Type B pancreatic cell (in vitro differentiated cells): ENCODE results near the gene EFHB. TPM values are rescaled to one million over a fixed set of nuclear protein-coding genes. Genes with fewer than 3 reads are reported as not detected.
"Not testable (repeated sequence)": the region's sequence is repeated elsewhere in the genome, so short reads cannot be mapped to it uniquely, and the experiment has no call there.

Experiments used
- DNase-seq: peaks from one replicate; pipeline ENCODE4 v3.0.0; 2021; ENCODE audit warnings: mixed read lengths; ENCODE audit not compliant: unreplicated experiment; ENCODE audit errors: extremely low spot score
- H3K27ac Mint-ChIP-seq: 2 replicates; pipeline ENCODE4 v1.8.0; 2021; ENCODE audit warnings: mild to moderate bottlenecking, mixed read lengths
- H3K27me3 Mint-ChIP-seq: 2 replicates; pipeline ENCODE4 v1.8.0; 2021; ENCODE audit warnings: mixed read lengths
- H3K36me3 Mint-ChIP-seq: 2 replicates; pipeline ENCODE4 v1.8.0; 2021; ENCODE audit warnings: mixed read lengths
- H3K4me1 Mint-ChIP-seq: one replicate; pipeline ENCODE4 v1.8.0; 2021; ENCODE audit warnings: mixed read lengths; ENCODE audit not compliant: unreplicated experiment
- H3K4me3 Mint-ChIP-seq: 2 replicates; pipeline ENCODE4 v1.8.0; 2021; ENCODE audit warnings: mild to moderate bottlenecking, mixed read lengths
- H3K9me3 Mint-ChIP-seq: 2 replicates; pipeline ENCODE4 v1.8.0; 2021; ENCODE audit warnings: mixed read lengths
- CTCF ChIP-seq: fragments of 200-600 bp; sonication (generic); conservative IDR thresholded peaks from 2 replicates; pipeline ENCODE4 v1.5.0; 2021; ENCODE audit warnings: antibody characterized with exemption, mild to moderate bottlenecking
- total RNA-seq: library from RNA; stranded (reverse); gene quantifications from 2 replicates; pipeline ENCODE4 v1.2.1, GENCODE V29; 2021; ENCODE audit warnings: low replicate concordance

The EFHB gene
- total RNA-seq, 1 donor from 2014 or later: 1.8 TPM

GRCh38 chr3:19903649-19904048 is 30.4 kb downstream of the EFHB start:
- Mint-ChIP-seq H3K4me3 (no peak overlapping the region), H3K27me3 (no peaks in the 10 kb centered on the region), H3K4me1 (peaks cover 4% of the 10 kb centered on the region), H3K9me3 (no peaks in the 10 kb centered on the region), H3K27ac (no peak overlapping the region), H3K36me3 (no peaks in the 10 kb centered on the region)
- no peak for TF ChIP-seq CTCF
- no peak for DNase-seq

GRCh38 chr3:19901918-19902317 is 32.1 kb downstream of the EFHB start:
- no peak for TF ChIP-seq CTCF
- Mint-ChIP-seq H3K4me1 (peaks cover 4% of the 10 kb centered on the region), H3K36me3 (no peaks in the 10 kb centered on the region), H3K27ac (no peak overlapping the region), H3K4me3 (no peak overlapping the region), H3K27me3 (no peaks in the 10 kb centered on the region), H3K9me3 (no peaks in the 10 kb centered on the region)
- no peak for DNase-seq

- peaks cover 4% of the 10 kb centered on the region for H3K4me1 Mint-ChIP-seq
- no peak for DNase-seq
- H3K27ac Mint-ChIP-seq: no peak overlapping the region
- H3K9me3 Mint-ChIP-seq: no peaks in the 10 kb centered on the region
- no peak overlapping the region for H3K4me3 Mint-ChIP-seq
- TF ChIP-seq CTCF: no peak
- H3K27me3 Mint-ChIP-seq: no peaks in the 10 kb centered on the region
- H3K36me3 Mint-ChIP-seq: no peaks in the 10 kb centered on the region
These were observed 32.7 kb downstream of the EFHB start for GRCh38 chr3:19901337-19901736.

GRCh38 chr3:19899833-19900232 is 34.2 kb downstream of the EFHB start:
- not testable (repeated sequence) for H3K36me3 Mint-ChIP-seq, H3K9me3 Mint-ChIP-seq, H3K27ac Mint-ChIP-seq, H3K27me3 Mint-ChIP-seq, DNase-seq, H3K4me3 Mint-ChIP-seq, H3K4me1 Mint-ChIP-seq

GRCh38 chr3:19899264-19899663 is 34.8 kb downstream of the EFHB start:
- peaks cover 4% of the 10 kb centered on the region for H3K4me1 Mint-ChIP-seq
- no peaks in the 10 kb centered on the region for H3K36me3 Mint-ChIP-seq
- H3K27me3 Mint-ChIP-seq: no peaks in the 10 kb centered on the region
- no peak overlapping the region for H3K4me3 Mint-ChIP-seq
- no peaks in the 10 kb centered on the region for H3K9me3 Mint-ChIP-seq
- no peak for DNase-seq
- no peak overlapping the region for H3K27ac Mint-ChIP-seq
- no peak for TF ChIP-seq CTCF

GRCh38 chr3:19898721-19899120 is 35.3 kb downstream of the EFHB start:
- Mint-ChIP-seq H3K27ac (no peak overlapping the region), H3K9me3 (no peaks in the 10 kb centered on the region), H3K4me1 (peaks cover 4% of the 10 kb centered on the region), H3K27me3 (no peaks in the 10 kb centered on the region), H3K36me3 (no peaks in the 10 kb centered on the region), H3K4me3 (no peak overlapping the region)
- no peak for DNase-seq
- TF ChIP-seq CTCF: no peak
